Calu3 (cell line): Measurements from ENCODE around the gene CDK6. TPM values are rescaled to one million over a fixed set of nuclear protein-coding genes. Genes with fewer than 3 reads are reported as not detected.

Experiments
- BruUV-seq: library from RNA; stranded (reverse); fragments of 400-500 nt; replicated peaks from 2 replicates; lab custom pipeline; 2021; lab: Mats Ljungman, UMichigan
- CTCF ChIA-PET: fragments of 300-600 bp; sonication (Branson Sonifier 250); formaldehyde crosslinking; loops from one replicate; lab custom pipeline; 2022; ENCODE audit warnings: antibody characterized with exemption; lab: Charles Lee
- DNase-seq: peaks from one replicate; pipeline ENCODE4 v3.0.0; 2022
- H3K27ac Mint-ChIP-seq: one replicate; pipeline ENCODE4 v1.8.0; 2022; ENCODE audit warnings: mixed read lengths; ENCODE audit not compliant: unreplicated experiment
- H3K27me3 Mint-ChIP-seq: one replicate; pipeline ENCODE4 v1.8.0; 2022; ENCODE audit warnings: mixed read lengths; ENCODE audit not compliant: unreplicated experiment
- H3K36me3 Mint-ChIP-seq: one replicate; pipeline ENCODE4 v1.8.0; 2022; ENCODE audit warnings: mild to moderate bottlenecking, moderate library complexity, mixed read lengths; ENCODE audit not compliant: insufficient read depth, unreplicated experiment
- H3K4me1 Mint-ChIP-seq: one replicate; pipeline ENCODE4 v1.8.0; 2022; ENCODE audit warnings: mild to moderate bottlenecking, low read depth, mixed read lengths; ENCODE audit not compliant: unreplicated experiment
- H3K4me3 Mint-ChIP-seq: one replicate; pipeline ENCODE4 v1.8.0; 2022; ENCODE audit warnings: mild to moderate bottlenecking, low read depth, moderate library complexity, mixed read lengths; ENCODE audit not compliant: unreplicated experiment
- H3K9me3 Mint-ChIP-seq: one replicate; pipeline ENCODE4 v1.8.0; 2022; ENCODE audit warnings: low read depth, mixed read lengths; ENCODE audit not compliant: unreplicated experiment
- CTCF ChIP-seq: fragments of 200-600 bp; IDR thresholded peaks from one replicate; pipeline ENCODE4 v1.8.0; 2022; ENCODE audit warnings: antibody characterized with exemption; ENCODE audit not compliant: unreplicated experiment
- intact Hi-C: fragments of 100-400 bp; cut with micrococcal nuclease; formaldehyde crosslinking; loops from one replicate; pipeline ENCODE4 v1.10.0; 2022; ENCODE audit not compliant: unreplicated experiment
- total RNA-seq: library from RNA; stranded (reverse); gene quantifications from 2 replicates; pipeline ENCODE4 v1.2.3, GENCODE V29; 2022

CDK6 gene
- total RNA-seq, 1 experiment from 2014 or later: 87.9 TPM

- intact Hi-C loops: loop anchor here (5.0 to 10.0 kb wide), 2 partner anchors 150 to 312 kb away; partner anchors contain the start of genes PEX1 and RBM48
- CTCF ChIA-PET: interaction anchor here (0.6 to 1.2 kb wide), 7 partner anchors 139 to 227 kb away, joined by 3 to 10 read pairs (median 4); no protein-coding TSS in a partner anchor
- H3K27me3 Mint-ChIP-seq: no peaks in the 10 kb centered on the region
- H3K9me3 Mint-ChIP-seq: no peaks in the 10 kb centered on the region
- peak overlapping the region; percentile 82 for H3K27ac Mint-ChIP-seq
- peak overlapping the region; percentile 79 for H3K4me3 Mint-ChIP-seq
- DNase-seq: peak; percentile 12
- H3K4me1 Mint-ChIP-seq: peaks cover 7% of the 10 kb centered on the region
- H3K36me3 Mint-ChIP-seq: peaks cover 54% of the 10 kb centered on the region
- no peak for TF ChIP-seq CTCF
- BruUV-seq: no TSS peak
These were observed 802 bp upstream of the CDK6 start for GRCh38 chr7:92837000-92837749.

- CTCF ChIA-PET: interaction anchor here (0.6 to 1.2 kb wide), 6 partner anchors 138 to 226 kb away, joined by 3 to 10 read pairs (median 4); no protein-coding TSS in a partner anchor
- peak; percentile 14 for DNase-seq
These were observed 403 bp downstream of the CDK6 start for GRCh38 chr7:92835851-92836488.

DNA sequence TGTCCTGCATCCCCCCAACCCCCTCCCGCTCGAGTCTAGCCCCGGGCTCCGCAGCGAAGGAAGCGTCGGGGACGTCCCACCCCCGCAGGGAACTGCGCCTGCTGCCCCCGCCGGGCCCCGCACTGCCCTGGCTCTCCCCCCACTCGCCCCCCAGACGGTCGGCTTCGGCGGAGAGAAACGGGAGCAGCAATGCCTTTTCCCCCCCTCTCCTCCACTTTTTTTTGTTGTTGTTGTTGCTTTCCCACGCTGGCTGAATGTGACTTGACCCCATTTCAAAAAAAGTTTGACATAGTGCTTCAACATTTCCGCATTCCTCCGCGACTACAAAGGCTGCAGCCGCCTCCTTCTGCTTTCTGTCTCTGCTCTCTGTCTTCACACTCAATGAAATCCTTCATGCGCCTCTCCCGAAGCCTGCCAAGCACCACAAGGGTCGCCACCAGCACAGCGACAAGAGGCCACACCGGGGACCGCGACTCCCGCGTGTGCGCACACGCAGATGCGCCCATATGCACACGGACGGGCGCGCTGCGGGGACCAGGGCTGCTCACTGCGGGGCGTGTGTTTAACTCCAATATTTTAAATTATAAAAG is 1.0 kb downstream of the CDK6 start:
- no peaks in the 10 kb centered on the region for H3K27me3 Mint-ChIP-seq
- no peaks in the 10 kb centered on the region for H3K9me3 Mint-ChIP-seq
- H3K36me3 Mint-ChIP-seq: peaks cover 71% of the 10 kb centered on the region
- DNase-seq: peak; percentile 58
- peak overlapping the region; percentile 79 for H3K4me3 Mint-ChIP-seq
- H3K4me1 Mint-ChIP-seq: no peaks in the 10 kb centered on the region
- no TSS peak for BruUV-seq
- intact Hi-C loops: loop anchor here (2.0 to 10.0 kb wide), 3 partner anchors 137 to 311 kb away; partner anchors contain the start of genes PEX1 and RBM48
- CTCF ChIA-PET: no interaction called here
- no peak for TF ChIP-seq CTCF
- peak overlapping the region; percentile 63 for H3K27ac Mint-ChIP-seq

More at GRCh38 chr7:92835851-92836488, 403 bp downstream of the CDK6 start:
- intact Hi-C loops: loop anchor here (2.0 to 10.0 kb wide), 3 partner anchors 137 to 311 kb away; partner anchors contain the start of genes PEX1 and RBM48
- Mint-ChIP-seq H3K36me3 (peaks cover 66% of the 10 kb centered on the region), H3K27me3 (no peaks in the 10 kb centered on the region), H3K4me1 (peaks cover 3% of the 10 kb centered on the region), H3K9me3 (no peaks in the 10 kb centered on the region), H3K27ac (peak overlapping the region; percentile 63), H3K4me3 (peak overlapping the region; percentile 79)
- BruUV-seq: no TSS peak
- TF ChIP-seq CTCF: no peak
